ENCODE results near the gene FAM184A.

GRCh38 chr6:119043783-119044182 is 34.7 kb downstream of the FAM184A start:
- TF ChIP-seq CTCF (IDR thresholded peaks at IDR 0.05): no peak
- no peak for TF ChIP-seq POLR2A (IDR thresholded peaks at IDR 0.05)
- no peak for TF ChIP-seq EP300 (IDR thresholded peaks at IDR 0.05; ENCODE audit: low read depth)
- no peak for TF ChIP-seq POLR2AphosphoS5 (IDR thresholded peaks at IDR 0.05)
